Retinal pigment epithelial cell (primary cell): ENCODE measurements around the gene ZNF236.

Experiments
- DNase-seq: peaks from one replicate; pipeline ENCODE4 v3.0.0-alpha.2; 2010; ENCODE audit warnings: low read depth
- H3K4me3 ChIP-seq: 2 replicates; pipeline ENCODE4 v1.5.1; 2011; ENCODE audit warnings: mild to moderate bottlenecking, low read length, control low read depth, moderate library complexity
- CTCF ChIP-seq: conservative IDR thresholded peaks from 2 replicates; pipeline ENCODE4 v1.5.1; 2011; ENCODE audit warnings: low read depth, low read length, control low read depth, inconsistent platforms

Gene ZNF236

GRCh38 chr18:76834379-76834778 lies 12.0 kb downstream of the ZNF236 start:
- no peak for DNase-seq
- H3K4me3 ChIP-seq = no peak overlapping the region
- no peak for TF ChIP-seq CTCF

- H3K4me3 ChIP-seq = no peak overlapping the region
- TF ChIP-seq CTCF = no peak
- DNase-seq = no peak
Measured at GRCh38 chr18:76835380-76835779, 13.0 kb downstream of the ZNF236 start.

GRCh38 chr18:76837071-76837470 lies 14.7 kb downstream of the ZNF236 start:
- DNase-seq = no peak
- no peak for TF ChIP-seq CTCF
- no peak overlapping the region for H3K4me3 ChIP-seq

GRCh38 chr18:76838182-76838581 lies 15.8 kb downstream of the ZNF236 start:
- DNase-seq = peak; percentile 16
- no peak for TF ChIP-seq CTCF
- no peak overlapping the region for H3K4me3 ChIP-seq

GRCh38 chr18:76839086-76839794 lies 16.9 kb downstream of the ZNF236 start:
- no peak overlapping the region for H3K4me3 ChIP-seq
- no peak for TF ChIP-seq CTCF
- DNase-seq = no peak

GRCh38 chr18:76842837-76843530 lies 20.6 kb downstream of the ZNF236 start:
- no peak for TF ChIP-seq CTCF
- DNase-seq = no peak
- H3K4me3 ChIP-seq = no peak overlapping the region

GRCh38 chr18:76844144-76844543 lies 21.8 kb downstream of the ZNF236 start:
- DNase-seq = no peak
- H3K4me3 ChIP-seq = no peak overlapping the region
- TF ChIP-seq CTCF = no peak
